ENCODE results near the gene GADL1. TPM values are rescaled to one million over a fixed set of nuclear protein-coding genes. Genes with fewer than 3 reads are reported as not detected.

The GADL1 gene
- total RNA-seq, 1 experiment from 2014 or later: 0.09 TPM

DNA sequence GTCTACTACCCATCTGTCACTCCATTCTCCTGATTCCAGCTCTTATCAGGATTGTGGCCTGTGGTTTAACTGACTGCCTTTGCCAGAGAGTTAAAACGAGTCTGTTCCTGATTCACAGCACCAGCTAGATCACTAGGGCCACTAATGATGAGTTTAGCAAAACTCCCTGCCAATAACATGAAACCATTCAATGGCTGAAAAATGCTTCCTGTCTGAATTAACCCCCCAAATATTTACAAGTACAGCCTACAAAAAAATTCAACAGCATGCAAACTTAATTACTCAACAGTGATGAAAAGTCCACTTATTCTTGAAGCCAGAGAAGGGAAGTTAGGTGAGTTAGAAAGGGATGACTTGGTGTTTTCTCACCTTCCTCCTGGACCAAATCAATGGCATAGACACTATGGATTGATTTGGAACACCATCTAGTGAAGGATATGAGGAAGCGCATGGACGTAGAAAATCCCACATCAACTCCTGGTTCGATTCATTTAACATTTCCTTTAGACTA is 146.6 kb downstream of the GADL1 start:
- Mint-ChIP-seq H3K27ac (no peak overlapping the region), H3K27me3 (ENCODE audit: low read depth) (no peaks in the 10 kb centered on the region), H3K4me1 (peaks cover 57 to 66% of the 10 kb centered on the region in 2 experiments), H3K36me3 (ENCODE audit: insufficient read depth in 1 of 3, low read depth in 3 of 3) (no peaks in the 10 kb centered on the region), H3K4me3 (no peak overlapping the region), H3K9me3 (no peaks in the 10 kb centered on the region; a peak in 1 of 5 replicates)
- no peak for DNase-seq
- Histone ChIP-seq H3K56ac (ENCODE audit: insufficient read length, low read depth, low read length) (no peak overlapping the region), H3K4me1 (ENCODE audit: insufficient read depth, low read length) (peaks cover 4% of the 10 kb centered on the region; the same call in 1 of the 2 replicates), H3K27ac (ENCODE audit: insufficient read length, low read depth, low read length) (no peak overlapping the region), H4K5ac (ENCODE audit: insufficient read length, low read depth, low read length) (no peak overlapping the region), H2AFZ (ENCODE audit: low read length) (no peak overlapping the region), H2BK12ac (ENCODE audit: insufficient read length, low read depth, low read length) (no peak overlapping the region), H3K79me1 (ENCODE audit: insufficient read depth, low read depth, low read length, poor library complexity, severe bottlenecking) (no peaks in the 10 kb centered on the region), H2BK120ac (ENCODE audit: low read depth, low read length, poor library complexity, severe bottlenecking) (no peak overlapping the region), H3K79me2 (ENCODE audit: insufficient read depth, low read length) (no peaks in the 10 kb centered on the region), H3K9ac (ENCODE audit: extremely low read depth, insufficient read length, low read length) (no peak overlapping the region), H4K20me1 (ENCODE audit: control insufficient read depth, insufficient read depth, insufficient read length) (no peaks in the 10 kb centered on the region), H3K18ac (ENCODE audit: insufficient read length, low read depth, low read length) (no peak overlapping the region), H2AK5ac (ENCODE audit: insufficient read length, low read length) (no peak overlapping the region), H4K91ac (ENCODE audit: insufficient read length, low read depth, low read length) (no peak overlapping the region), H3K4ac (ENCODE audit: low read depth, low read length) (no peak overlapping the region), H3K23me2 (ENCODE audit: insufficient read length, low read depth, low read length, poor library complexity, severe bottlenecking) (no peaks in the 10 kb centered on the region), H3K9me3 (ENCODE audit: control insufficient read depth, low read depth, low read length) (no peaks in the 10 kb centered on the region), H3K27me3 (ENCODE audit: insufficient read depth, low read length) (no peaks in the 10 kb centered on the region), H3K23ac (ENCODE audit: insufficient read length, low read depth, low read length) (no peak overlapping the region), H3K14ac (ENCODE audit: insufficient read depth, low read length) (no peak overlapping the region), H3K4me2 (ENCODE audit: insufficient read depth, insufficient read length, low read length) (no peak overlapping the region), H2BK5ac (ENCODE audit: insufficient read length, low read length) (no peak overlapping the region), H2BK20ac (ENCODE audit: low read depth, low read length, poor library complexity, severe bottlenecking) (no peak overlapping the region), H4K8ac (replicated peaks; ENCODE audit: insufficient read length, low read depth, low read length) (no peak overlapping the region), H3T11ph (ENCODE audit: low read length) (no peak overlapping the region), H2BK15ac (ENCODE audit: low read depth, low read length) (no peak overlapping the region)
- TF ChIP-seq, protein P1, sequence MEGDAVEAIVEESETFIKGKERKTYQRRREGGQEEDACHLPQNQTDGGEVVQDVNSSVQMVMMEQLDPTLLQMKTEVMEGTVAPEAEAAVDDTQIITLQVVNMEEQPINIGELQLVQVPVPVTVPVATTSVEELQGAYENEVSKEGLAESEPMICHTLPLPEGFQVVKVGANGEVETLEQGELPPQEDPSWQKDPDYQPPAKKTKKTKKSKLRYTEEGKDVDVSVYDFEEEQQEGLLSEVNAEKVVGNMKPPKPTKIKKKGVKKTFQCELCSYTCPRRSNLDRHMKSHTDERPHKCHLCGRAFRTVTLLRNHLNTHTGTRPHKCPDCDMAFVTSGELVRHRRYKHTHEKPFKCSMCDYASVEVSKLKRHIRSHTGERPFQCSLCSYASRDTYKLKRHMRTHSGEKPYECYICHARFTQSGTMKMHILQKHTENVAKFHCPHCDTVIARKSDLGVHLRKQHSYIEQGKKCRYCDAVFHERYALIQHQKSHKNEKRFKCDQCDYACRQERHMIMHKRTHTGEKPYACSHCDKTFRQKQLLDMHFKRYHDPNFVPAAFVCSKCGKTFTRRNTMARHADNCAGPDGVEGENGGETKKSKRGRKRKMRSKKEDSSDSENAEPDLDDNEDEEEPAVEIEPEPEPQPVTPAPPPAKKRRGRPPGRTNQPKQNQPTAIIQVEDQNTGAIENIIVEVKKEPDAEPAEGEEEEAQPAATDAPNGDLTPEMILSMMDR (conservative IDR thresholded peaks at IDR 0.05): peak; percentile 72
- no CpG with 5 or more reads among the region's 4 CpGs for WGBS (ENCODE audit: extremely low coverage, insufficient read length, low lambda C conversion rate)

Data from H9 (cell line).